OCI-LY1 (cell line): Measurements from ENCODE around the gene SPDYE3.
"Not testable (repeated sequence)": the region's sequence is repeated elsewhere in the genome, so short reads cannot be mapped to it uniquely, and the experiment has no call there.

Experiments used
- H2AFZ ChIP-seq: fragments of 200-600 bp; sonication (generic), shearing (Covaris generic); 2 replicates; pipeline ENCODE4 v1.6.0; 2014; ENCODE audit warnings: antibody characterized with exemption, mild to moderate bottlenecking, low read length
- H3F3A ChIP-seq: fragments of 200-600 bp; sonication (generic), shearing (Covaris generic); 2 replicates; pipeline ENCODE4 v1.6.0; 2014; ENCODE audit warnings: mild to moderate bottlenecking, antibody characterized with exemption, low read length, moderate library complexity; ENCODE audit not compliant: insufficient read depth
- H3K27ac ChIP-seq: fragments of 200-600 bp; sonication (generic); 2 replicates; pipeline ENCODE4 v1.5.1; 2014; ENCODE audit warnings: low read length, mixed run types, mild to moderate bottlenecking, low read depth; ENCODE audit not compliant: poor library complexity, severe bottlenecking
- H3K27me3 ChIP-seq: fragments of 200-600 bp; sonication (generic); 2 replicates; pipeline ENCODE4 v1.6.0; 2014; ENCODE audit warnings: antibody characterized with exemption, mild to moderate bottlenecking, low read length, moderate library complexity; ENCODE audit not compliant: insufficient read depth
- H3K36me3 ChIP-seq: fragments of 200-600 bp; sonication (generic); 2 replicates; pipeline ENCODE4 v1.6.1; 2014; ENCODE audit warnings: mild to moderate bottlenecking, antibody characterized with exemption, low read length, moderate library complexity, mixed read lengths; ENCODE audit not compliant: insufficient read depth
- H3K4me1 ChIP-seq: fragments of 200-600 bp; sonication (generic); 2 replicates; pipeline ENCODE4 v1.5.1; 2014; ENCODE audit warnings: mild to moderate bottlenecking, low read length, moderate library complexity; ENCODE audit not compliant: insufficient read depth, severe bottlenecking
- H3K4me2 ChIP-seq: fragments of 200-600 bp; sonication (generic), shearing (Covaris generic); 2 replicates; pipeline ENCODE4 v1.6.1; 2014; ENCODE audit warnings: low read length
- H3K4me3 ChIP-seq: fragments of 200-600 bp; sonication (generic); 2 replicates; pipeline ENCODE4 v1.5.1; 2014; ENCODE audit warnings: low read length, low read depth, mild to moderate bottlenecking, mixed read lengths; ENCODE audit not compliant: poor library complexity, severe bottlenecking
- H3K79me2 ChIP-seq: fragments of 200-600 bp; shearing (Covaris generic); 2 replicates; pipeline ENCODE4 v1.6.1; 2016; ENCODE audit warnings: mixed run types, low read length, mixed read lengths; ENCODE audit not compliant: insufficient read depth
- H3K9ac ChIP-seq: fragments of 200-600 bp; sonication (generic), shearing (Covaris generic); 2 replicates; pipeline ENCODE4 v1.6.1; 2014; ENCODE audit warnings: mild to moderate bottlenecking, low read length, mixed read lengths
- H3K9me2 ChIP-seq: fragments of 200-600 bp; sonication (generic), shearing (Covaris generic); 2 replicates; pipeline ENCODE4 v1.6.1; 2014; ENCODE audit warnings: low read depth, mild to moderate bottlenecking, low read length, mixed read lengths
- H3K9me3 ChIP-seq: fragments of 200-600 bp; shearing (Covaris generic); 2 replicates; pipeline ENCODE4 v1.6.1; 2014; ENCODE audit warnings: low read length, mixed read lengths
- H4K20me1 ChIP-seq: fragments of 200-600 bp; sonication (generic), shearing (Covaris generic); 2 replicates; pipeline ENCODE4 v1.6.0; 2016; ENCODE audit warnings: mild to moderate bottlenecking, low read length; ENCODE audit not compliant: insufficient read depth

SPDYE3 gene, protein sequence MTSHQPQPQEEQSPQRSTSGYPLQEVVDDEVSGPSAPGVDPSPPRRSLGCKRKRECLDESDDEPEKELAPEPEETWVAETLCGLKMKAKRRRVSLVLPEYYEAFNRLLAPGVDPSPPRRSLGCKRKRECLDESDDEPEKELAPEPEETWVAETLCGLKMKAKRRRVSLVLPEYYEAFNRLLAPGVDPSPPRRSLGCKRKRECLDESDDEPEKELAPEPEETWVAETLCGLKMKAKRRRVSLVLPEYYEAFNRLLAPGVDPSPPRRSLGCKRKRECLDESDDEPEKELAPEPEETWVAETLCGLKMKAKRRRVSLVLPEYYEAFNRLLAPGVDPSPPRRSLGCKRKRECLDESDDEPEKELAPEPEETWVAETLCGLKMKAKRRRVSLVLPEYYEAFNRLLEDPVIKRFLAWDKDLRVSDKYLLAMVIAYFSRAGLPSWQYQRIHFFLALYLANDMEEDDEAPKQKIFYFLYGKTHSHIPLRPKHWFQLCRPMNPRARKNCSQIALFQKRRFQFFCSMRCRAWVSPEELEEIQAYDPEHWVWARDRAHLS

DNA sequence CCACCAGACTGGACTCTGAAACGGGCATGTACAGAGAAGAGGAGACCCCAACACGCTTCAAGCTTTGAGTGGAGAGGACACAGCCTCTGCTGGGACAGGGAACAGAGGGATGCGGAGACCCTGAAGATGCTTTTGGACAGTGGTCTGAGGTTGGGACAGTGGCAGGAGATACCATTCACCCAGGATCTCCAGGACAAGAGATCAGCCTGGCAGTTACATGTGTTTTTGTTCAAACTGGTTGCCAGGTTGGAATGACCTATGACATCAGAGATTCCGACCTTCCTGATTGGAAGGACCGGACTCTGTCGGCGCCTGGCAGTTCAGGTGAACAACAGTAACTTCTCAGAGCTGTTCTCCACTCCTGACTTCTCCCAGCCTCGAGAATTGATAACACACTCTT lies at the start of gene SPDYE3:
TSS of gene SPDYE3 (plus strand) at position 301 of the 400 bp plus-strand sequence. CDS start 184 bp downstream, outside the sequence.
- H4K20me1 ChIP-seq, H3K4me3 ChIP-seq, H3K27me3 ChIP-seq, H3K27ac ChIP-seq, H3K4me1 ChIP-seq, H3K9me3 ChIP-seq, H3K9ac ChIP-seq, H3F3A ChIP-seq, H2AFZ ChIP-seq, H3K79me2 ChIP-seq, H3K4me2 ChIP-seq, H3K9me2 ChIP-seq: not testable (repeated sequence)
- peaks cover 12% of the 10 kb centered on the region; the same call in 1 of the 2 replicates for H3K36me3 ChIP-seq

DNA sequence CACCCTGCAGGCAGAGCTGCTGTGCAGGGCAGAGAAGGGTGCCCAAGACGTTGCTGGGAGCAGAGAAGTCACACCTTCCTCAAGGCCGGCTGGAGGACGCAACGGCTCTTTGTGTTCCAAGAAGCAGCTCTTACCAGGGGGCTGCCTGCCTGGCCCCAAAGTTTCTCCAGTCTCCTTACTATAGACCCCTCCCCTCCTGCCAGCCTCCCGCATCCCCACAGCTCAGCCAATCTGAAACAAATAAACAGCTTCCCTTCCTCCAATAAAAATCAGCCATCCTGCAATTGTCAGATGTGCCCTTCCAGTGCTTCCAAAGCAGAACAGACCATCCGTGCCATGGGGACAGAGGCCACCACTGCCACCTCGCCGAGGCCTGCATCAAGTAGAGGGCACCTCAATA lies 47.5 kb upstream of the SPDYE3 start:
- H2AFZ ChIP-seq, H3K4me2 ChIP-seq, H3K79me2 ChIP-seq, H3K27ac ChIP-seq, H3K4me1 ChIP-seq, H3K36me3 ChIP-seq, H3K9me2 ChIP-seq, H3K9ac ChIP-seq, H4K20me1 ChIP-seq, H3K27me3 ChIP-seq, H3F3A ChIP-seq, H3K4me3 ChIP-seq, H3K9me3 ChIP-seq: not testable (repeated sequence)

DNA sequence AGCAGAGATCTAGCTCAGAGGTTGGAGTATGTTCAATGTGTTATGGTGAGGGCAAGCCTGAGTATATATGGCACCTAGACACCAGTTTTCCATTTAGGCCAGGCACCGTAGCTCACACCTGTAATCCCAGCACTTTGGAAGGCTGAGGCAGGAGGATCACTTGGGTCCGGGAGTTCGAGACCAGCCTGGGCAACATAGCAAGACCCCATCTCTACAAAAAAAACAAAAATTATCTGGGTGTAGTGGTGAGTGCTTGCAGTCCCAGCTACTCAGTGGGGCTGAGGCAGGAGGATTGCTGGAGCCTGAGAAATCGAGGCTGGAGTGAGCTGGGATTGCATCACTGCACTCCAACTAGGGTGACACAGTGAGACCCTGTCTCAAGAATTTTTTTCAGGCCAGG lies 44.6 kb upstream of the SPDYE3 start:
- H3K4me1 ChIP-seq, H3K4me3 ChIP-seq: not testable (repeated sequence)

DNA sequence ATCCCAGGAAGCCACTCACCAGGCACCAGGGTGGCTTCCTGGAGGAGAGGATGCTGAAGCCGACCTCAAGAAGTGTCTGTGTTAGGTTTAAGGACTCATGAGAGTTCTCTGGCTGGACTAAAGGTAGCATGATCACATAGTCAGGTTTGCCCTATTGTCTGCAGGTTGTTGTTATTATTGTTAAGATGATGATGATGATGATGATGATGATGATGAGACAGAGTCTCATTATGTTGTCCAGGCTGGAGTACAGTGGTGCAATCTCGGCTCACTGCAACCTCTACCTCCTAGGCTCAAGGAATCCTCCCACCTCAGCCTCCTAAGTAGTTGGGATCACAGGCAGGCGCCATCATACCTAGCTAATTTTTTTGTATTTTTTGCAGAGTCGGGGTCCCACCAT lies 43.3 kb upstream of the SPDYE3 start:
- not testable (repeated sequence) for H3K9me3 ChIP-seq, H3K79me2 ChIP-seq, H3K27ac ChIP-seq, H3K9ac ChIP-seq, H3K27me3 ChIP-seq, H3K4me1 ChIP-seq, H3F3A ChIP-seq, H3K9me2 ChIP-seq, H2AFZ ChIP-seq, H3K4me2 ChIP-seq, H3K4me3 ChIP-seq, H3K36me3 ChIP-seq, H4K20me1 ChIP-seq

More for the DNA sequence above, 44.6 kb upstream of the SPDYE3 start:
- H3K36me3 ChIP-seq, H3K27ac ChIP-seq, H4K20me1 ChIP-seq, H3F3A ChIP-seq, H3K79me2 ChIP-seq, H3K9me2 ChIP-seq, H3K27me3 ChIP-seq, H3K9ac ChIP-seq, H3K4me2 ChIP-seq, H3K9me3 ChIP-seq, H2AFZ ChIP-seq: not testable (repeated sequence)

DNA sequence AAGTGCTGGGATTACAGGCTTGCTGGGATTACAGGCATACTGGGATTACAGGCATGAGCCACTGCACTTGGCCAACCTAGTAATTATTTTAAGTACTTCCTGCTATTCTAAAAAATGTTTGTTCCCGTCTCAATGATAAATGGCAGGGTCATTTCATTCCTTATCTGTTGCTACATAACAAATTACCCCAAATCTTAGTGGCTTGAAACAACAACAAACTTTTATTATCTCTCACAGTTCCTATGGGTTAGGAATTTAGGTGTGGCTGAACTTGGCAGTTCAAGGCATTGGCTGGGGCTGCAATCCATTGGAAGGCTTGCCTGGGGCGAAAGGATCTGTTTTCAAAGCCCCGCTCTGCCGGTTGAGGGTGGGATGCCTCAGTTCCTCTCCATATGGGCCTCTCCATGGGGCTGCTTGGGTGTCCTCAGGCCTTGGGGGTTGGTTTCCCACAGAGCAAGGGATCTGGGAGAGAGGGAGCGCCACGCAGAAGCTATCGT lies 42.8 kb upstream of the SPDYE3 start:
- H3K4me1 ChIP-seq: peaks cover 10% of the 10 kb centered on the region
- H3K4me3 ChIP-seq, H3F3A ChIP-seq, H3K9me3 ChIP-seq, H3K9me2 ChIP-seq, H2AFZ ChIP-seq, H4K20me1 ChIP-seq, H3K9ac ChIP-seq, H3K27me3 ChIP-seq, H3K79me2 ChIP-seq, H3K36me3 ChIP-seq, H3K27ac ChIP-seq, H3K4me2 ChIP-seq: not testable (repeated sequence)

DNA sequence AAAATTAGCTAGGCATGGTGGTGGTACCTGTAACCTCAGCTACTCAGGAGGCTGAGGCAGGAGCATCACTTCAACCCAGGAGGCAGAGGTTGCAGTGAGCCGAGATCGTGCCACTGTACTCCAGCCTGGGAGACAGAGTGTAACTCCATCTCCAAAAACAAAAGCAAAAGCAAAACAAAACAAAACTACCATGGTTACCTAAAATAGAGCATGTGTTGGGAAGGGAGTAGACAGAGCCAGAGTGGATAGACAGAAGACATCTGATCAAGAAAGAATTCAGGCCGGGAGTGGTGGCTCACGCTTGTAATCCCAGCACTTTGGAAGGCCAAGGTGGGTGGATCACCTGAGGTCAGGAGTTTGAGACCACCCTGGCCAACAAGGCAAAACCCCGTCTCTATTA lies 41.7 kb upstream of the SPDYE3 start:
- H3F3A ChIP-seq, H3K9me3 ChIP-seq, H3K27me3 ChIP-seq, H3K9ac ChIP-seq, H3K4me3 ChIP-seq, H3K36me3 ChIP-seq, H2AFZ ChIP-seq, H3K27ac ChIP-seq, H3K9me2 ChIP-seq, H4K20me1 ChIP-seq, H3K79me2 ChIP-seq, H3K4me2 ChIP-seq: not testable (repeated sequence)
- H3K4me1 ChIP-seq: peaks cover 21% of the 10 kb centered on the region
